Left ventricle myocardium inferior (tissue), 1 donor: ENCODE measurements around the gene GRIP2. TPM values are rescaled to one million over a fixed set of nuclear protein-coding genes. Genes with fewer than 3 reads are reported as not detected.

Experiments
- DNase-seq: peaks from one replicate; pipeline ENCODE4 v3.0.0-alpha.2; 2020
- H3K27ac ChIP-seq: fragments of 200-600 bp; replicated peaks from 2 replicates; pipeline ENCODE4 v1.8.0; 2021
- H3K27me3 ChIP-seq: fragments of 200-600 bp; 2 replicates; pipeline ENCODE4 v1.8.0; 2021; ENCODE audit warnings: low read depth
- H3K36me3 ChIP-seq: fragments of 200-600 bp; 2 replicates; pipeline ENCODE4 v1.8.0; 2021
- H3K4me1 ChIP-seq: fragments of 200-600 bp; 2 replicates; pipeline ENCODE4 v1.8.0; 2021
- H3K4me3 ChIP-seq: fragments of 200-600 bp; 2 replicates; pipeline ENCODE4 v1.8.0; 2021; ENCODE audit warnings: mild to moderate bottlenecking, moderate library complexity
- H3K9me3 ChIP-seq: fragments of 200-600 bp; replicated peaks from 2 replicates; pipeline ENCODE4 v1.8.0; 2021
- CTCF ChIP-seq: fragments of 200-600 bp; IDR thresholded peaks from 2 replicates; pipeline ENCODE4 v1.8.0; 2021; ENCODE audit warnings: antibody characterized with exemption, mild to moderate bottlenecking, borderline replicate concordance
- intact Hi-C: fragments of 100-400 bp; cut with micrococcal nuclease; formaldehyde crosslinking; loops from one replicate; pipeline ENCODE4 v1.11.0; 2022
- total RNA-seq: library from RNA; stranded (reverse); fragmentation: NEBNext Ultra II Directional; extraction: Animal tissue kit (Norgen Biotek cat#: 25700); gene quantifications from one replicate; pipeline ENCODE4 v1.2.1, GENCODE V29; 2021
- donor health status: DM: no; HTN: yes; CAD: no; lungs with severe emphysema.

Gene GRIP2
- total RNA-seq, 1 donor from 2014 or later: 59.1 TPM

- no peak overlapping the region for H3K4me3 ChIP-seq
- TF ChIP-seq CTCF: no peak
- DNase-seq: no peak
- intact Hi-C loops: no loop called here
- peaks cover 23% of the 10 kb centered on the region for H3K4me1 ChIP-seq
- H3K36me3 ChIP-seq: peaks cover 29% of the 10 kb centered on the region
- H3K27me3 ChIP-seq: no peaks in the 10 kb centered on the region
- no peaks in the 10 kb centered on the region for H3K9me3 ChIP-seq
- H3K27ac ChIP-seq: peak overlapping the region; percentile 40
These were observed 50.5 kb downstream of the GRIP2 start for GRCh38 chr3:14489641-14490040.

GRCh38 chr3:14488286-14489041, 51.7 kb downstream of the GRIP2 start:
- peaks cover 25% of the 10 kb centered on the region for H3K4me1 ChIP-seq
- intact Hi-C loops: no loop called here
- H3K27me3 ChIP-seq: no peaks in the 10 kb centered on the region
- no peak overlapping the region for H3K4me3 ChIP-seq
- TF ChIP-seq CTCF: no peak
- H3K9me3 ChIP-seq: no peaks in the 10 kb centered on the region
- peaks cover 18% of the 10 kb centered on the region for H3K36me3 ChIP-seq
- DNase-seq: no peak
- H3K27ac ChIP-seq: peak overlapping the region; percentile 40

- TF ChIP-seq CTCF: no peak
- peak overlapping the region; percentile 40 for H3K27ac ChIP-seq
- no peak overlapping the region for H3K4me3 ChIP-seq
- intact Hi-C loops: no loop called here
- no peaks in the 10 kb centered on the region for H3K27me3 ChIP-seq
- no peaks in the 10 kb centered on the region for H3K9me3 ChIP-seq
- peaks cover 31% of the 10 kb centered on the region for H3K4me1 ChIP-seq
- H3K36me3 ChIP-seq: peaks cover 12% of the 10 kb centered on the region
- no peak for DNase-seq
These were observed 52.3 kb downstream of the GRIP2 start for GRCh38 chr3:14487821-14488220.

- no peak for DNase-seq
- Histone ChIP-seq H3K27me3 (peaks cover 5% of the 10 kb centered on the region), H3K36me3 (peaks cover 8% of the 10 kb centered on the region), H3K9me3 (no peaks in the 10 kb centered on the region), H3K4me3 (no peak overlapping the region), H3K27ac (peak overlapping the region; percentile 6), H3K4me1 (peaks cover 37% of the 10 kb centered on the region)
- no peak for TF ChIP-seq CTCF
- intact Hi-C loops: no loop called here
These were observed 53.1 kb downstream of the GRIP2 start for GRCh38 chr3:14487086-14487485.

GRCh38 chr3:14486460-14486859, 53.7 kb downstream of the GRIP2 start:
- intact Hi-C loops: no loop called here
- DNase-seq: no peak
- peaks cover 43% of the 10 kb centered on the region for H3K4me1 ChIP-seq

More at GRCh38 chr3:14486460-14486859, 53.7 kb downstream of the GRIP2 start:
- no peak for TF ChIP-seq CTCF
- Histone ChIP-seq H3K27me3 (peaks cover 10% of the 10 kb centered on the region), H3K4me3 (no peak overlapping the region), H3K36me3 (peaks cover 8% of the 10 kb centered on the region), H3K27ac (peak overlapping the region; percentile 6), H3K9me3 (no peaks in the 10 kb centered on the region)
